GM20000 (cell line): ENCODE results near the gene ATG2B.

Source experiments
- DNase-seq: peaks from one replicate; pipeline ENCODE4 v3.0.0; 2012; ENCODE audit warnings: low spot score
- CTCF ChIP-seq: IDR thresholded peaks from 2 replicates; pipeline ENCODE4 v1.5.1; 2012; ENCODE audit warnings: mild to moderate bottlenecking, control low read depth; ENCODE audit errors: extremely low read depth, missing control alignments

The ATG2B gene

DNA sequence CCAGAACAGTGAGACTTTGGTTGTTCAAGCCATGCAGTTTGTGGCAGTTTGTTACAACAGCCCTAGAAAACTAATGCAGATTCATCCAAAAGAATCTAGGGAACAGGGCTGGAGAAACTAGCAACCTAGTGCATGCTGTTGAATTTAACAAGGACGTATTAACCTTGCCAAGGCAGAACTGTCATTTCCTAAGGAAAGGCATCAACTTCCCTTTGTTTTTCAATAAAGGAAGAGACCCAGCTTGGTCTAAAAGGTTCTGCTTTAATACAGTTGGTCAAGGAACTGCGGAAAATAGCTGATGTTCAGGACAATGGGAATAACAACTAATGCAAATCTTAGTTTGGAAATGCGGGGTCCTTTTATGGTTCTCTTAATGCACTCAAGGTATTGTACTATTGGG, 40.3 kb upstream of the ATG2B start:
- TF ChIP-seq CTCF: no peak
- DNase-seq: no peak

GRCh38 chr14:96400495-96400894, 37.4 kb upstream of the ATG2B start:
- TF ChIP-seq CTCF: no peak
- DNase-seq: no peak

GRCh38 chr14:96399405-96399804, 36.3 kb upstream of the ATG2B start:
- no peak for TF ChIP-seq CTCF
- no peak for DNase-seq

DNA sequence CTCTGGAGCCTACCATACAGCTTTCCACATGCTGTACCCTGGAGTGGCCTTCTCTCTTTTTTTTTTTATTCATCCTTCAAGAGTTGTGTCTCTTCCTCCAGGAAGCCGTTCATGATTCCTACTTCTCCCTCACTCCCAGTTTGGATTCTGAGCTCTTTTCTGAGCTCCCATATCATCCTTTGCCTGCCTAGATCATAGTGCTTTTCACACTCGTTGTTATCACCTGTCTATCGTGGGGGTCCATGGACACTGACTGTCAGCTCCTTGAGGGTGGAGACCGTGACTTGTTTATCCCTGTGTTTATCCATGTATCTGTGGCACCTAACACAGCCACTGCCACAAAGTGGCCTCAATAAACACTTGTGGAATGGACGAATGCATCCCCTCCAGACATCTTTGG, 35.8 kb upstream of the ATG2B start:
- no peak for DNase-seq
- TF ChIP-seq CTCF: no peak

GRCh38 chr14:96398432-96398831, 35.3 kb upstream of the ATG2B start:
- DNase-seq: no peak
- TF ChIP-seq CTCF: no peak

DNA sequence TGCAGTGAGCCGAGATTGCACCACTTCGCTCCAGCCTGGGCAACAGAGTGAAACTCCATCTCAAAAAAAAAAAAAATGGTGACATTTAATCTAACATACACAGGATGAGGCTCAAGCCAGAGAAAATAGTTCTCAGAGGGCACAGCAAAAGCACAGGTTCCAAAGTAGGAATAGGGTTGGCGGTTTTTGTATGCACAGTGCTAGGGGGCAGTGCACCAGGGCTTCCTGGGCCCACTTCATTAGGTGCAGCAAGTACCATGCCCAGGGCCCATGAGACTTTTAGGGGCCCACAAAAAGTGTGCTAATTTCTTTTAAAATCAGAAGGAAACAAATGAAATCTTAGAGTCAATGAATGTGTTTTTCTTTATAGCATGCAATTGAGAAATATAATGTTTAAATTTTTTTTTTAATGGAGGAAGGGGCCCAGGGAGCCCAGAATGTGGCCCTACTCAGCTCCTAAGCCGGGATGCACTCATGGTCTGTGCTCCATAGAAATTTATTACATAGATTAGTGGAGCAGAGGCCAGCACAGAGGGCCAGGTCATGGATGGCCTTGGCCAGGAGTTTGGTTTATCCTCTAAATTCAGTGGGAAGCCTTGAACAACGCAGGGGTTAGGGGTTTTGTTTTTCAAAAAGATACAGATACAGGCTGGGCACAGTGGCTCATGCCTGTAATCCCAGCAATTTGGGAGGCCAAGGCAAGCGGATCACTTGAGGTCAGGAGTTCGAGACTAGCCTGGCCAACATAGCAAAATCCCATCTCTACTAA, 31.1 kb upstream of the ATG2B start:
- TF ChIP-seq CTCF: no peak
- DNase-seq: no peak

DNA sequence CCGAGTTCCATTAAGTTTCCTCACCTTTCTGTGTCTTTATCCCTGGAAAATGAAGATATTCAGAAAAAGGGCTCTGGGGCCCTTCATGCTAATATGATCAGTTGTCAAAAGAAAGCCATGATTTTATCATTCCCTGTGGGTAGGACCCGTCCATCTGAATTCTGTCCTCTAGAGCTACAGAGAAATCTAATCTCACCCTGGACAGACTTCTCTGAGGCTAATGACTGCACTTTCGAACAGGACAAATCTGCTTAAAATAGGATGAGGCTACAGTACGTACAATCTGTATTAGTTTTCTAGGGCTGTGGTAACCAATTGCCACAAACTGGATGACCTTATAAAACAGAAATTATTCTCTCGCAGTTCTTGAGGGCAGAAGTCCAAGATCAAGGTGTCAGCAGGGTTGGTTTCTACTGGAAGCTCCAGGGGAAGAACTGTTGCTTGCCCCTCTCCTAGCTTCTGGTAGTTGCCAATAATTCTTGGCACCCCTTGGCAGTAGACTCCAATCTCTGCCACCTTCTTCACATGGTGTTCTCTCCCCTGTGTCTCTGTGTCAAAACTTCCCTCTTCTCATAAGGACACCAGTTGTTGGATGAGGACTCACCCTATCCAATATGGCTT, 30.0 kb upstream of the ATG2B start:
- TF ChIP-seq CTCF: no peak
- DNase-seq: no peak
